ENCODE measurements around the gene RAB40C. TPM values are rescaled to one million over a fixed set of nuclear protein-coding genes. Genes with fewer than 3 reads are reported as not detected.

RAB40C gene
- total RNA-seq, 1 donor from 2014 or later, result 30.6 TPM

GRCh38 chr16:642189-643049 lies 52.6 kb downstream of the RAB40C start:
- no peak for TF ChIP-seq CTCF (IDR thresholded peaks at IDR 0.05; ENCODE audit: unreplicated experiment)
- Mint-ChIP-seq H3K4me3 (ENCODE audit: low read depth) (peak overlapping the region; percentile 68), H3K27ac (no peak overlapping the region), H3K36me3 (ENCODE audit: insufficient read depth) (peaks cover 2% of the 10 kb centered on the region), H3K9me3 (ENCODE audit: low read depth) (no peaks in the 10 kb centered on the region), H3K4me1 (ENCODE audit: low read depth) (peaks cover 7% of the 10 kb centered on the region), H3K27me3 (no peaks in the 10 kb centered on the region)
- DNase-seq (ENCODE audit: low spot score, unreplicated experiment), result no peak

GRCh38 chr16:643050-643368 lies 53.1 kb downstream of the RAB40C start:
- Mint-ChIP-seq H3K36me3 (ENCODE audit: insufficient read depth) (peaks cover 2% of the 10 kb centered on the region), H3K27me3 (no peaks in the 10 kb centered on the region), H3K27ac (no peak overlapping the region), H3K4me3 (ENCODE audit: low read depth) (peak overlapping the region; percentile 68), H3K4me1 (ENCODE audit: low read depth) (peaks cover 4% of the 10 kb centered on the region), H3K9me3 (ENCODE audit: low read depth) (no peaks in the 10 kb centered on the region)
- DNase-seq (ENCODE audit: low spot score, unreplicated experiment), result no peak
- no peak for TF ChIP-seq CTCF (IDR thresholded peaks at IDR 0.05; ENCODE audit: unreplicated experiment)

GRCh38 chr16:644556-644955 lies 54.7 kb downstream of the RAB40C start:
- DNase-seq (ENCODE audit: low spot score, unreplicated experiment), result no peak
- peaks cover 2% of the 10 kb centered on the region for H3K36me3 Mint-ChIP-seq (ENCODE audit: insufficient read depth)
- TF ChIP-seq CTCF (IDR thresholded peaks at IDR 0.05; ENCODE audit: unreplicated experiment), result no peak
- no peak overlapping the region for H3K27ac Mint-ChIP-seq
- no peaks in the 10 kb centered on the region for H3K27me3 Mint-ChIP-seq
- peak overlapping the region; percentile 62 for H3K4me3 Mint-ChIP-seq (ENCODE audit: low read depth)
- peaks cover 3% of the 10 kb centered on the region for H3K4me1 Mint-ChIP-seq (ENCODE audit: low read depth)
- no peaks in the 10 kb centered on the region for H3K9me3 Mint-ChIP-seq (ENCODE audit: low read depth)

GRCh38 chr16:645852-646678 lies 56.2 kb downstream of the RAB40C start:
- Mint-ChIP-seq H3K27me3 (no peaks in the 10 kb centered on the region), H3K27ac (no peak overlapping the region), H3K36me3 (ENCODE audit: insufficient read depth) (peaks cover 2% of the 10 kb centered on the region), H3K9me3 (ENCODE audit: low read depth) (no peaks in the 10 kb centered on the region), H3K4me1 (ENCODE audit: low read depth) (peaks cover 4% of the 10 kb centered on the region), H3K4me3 (ENCODE audit: low read depth) (no peak overlapping the region)
- DNase-seq (ENCODE audit: low spot score, unreplicated experiment), result no peak
- no peak for TF ChIP-seq CTCF (IDR thresholded peaks at IDR 0.05; ENCODE audit: unreplicated experiment)

GRCh38 chr16:646679-647172 lies 56.9 kb downstream of the RAB40C start:
- Mint-ChIP-seq H3K27ac (peak overlapping the region; percentile 77), H3K27me3 (no peaks in the 10 kb centered on the region), H3K4me1 (ENCODE audit: low read depth) (peaks cover 4% of the 10 kb centered on the region), H3K9me3 (ENCODE audit: low read depth) (no peaks in the 10 kb centered on the region), H3K4me3 (ENCODE audit: low read depth) (no peak overlapping the region), H3K36me3 (ENCODE audit: insufficient read depth) (peaks cover 2% of the 10 kb centered on the region)
- TF ChIP-seq CTCF (IDR thresholded peaks at IDR 0.05; ENCODE audit: unreplicated experiment), result no peak
- no peak for DNase-seq (ENCODE audit: low spot score, unreplicated experiment)

Measured in progenitor cell of endocrine pancreas (in vitro differentiated cells).